Measurements from ENCODE around the gene GDPD2.

Gene GDPD2

GRCh38 chrX:70476166-70476933 lies 53.2 kb downstream of the GDPD2 start:
- no peak for DNase-seq

DNA sequence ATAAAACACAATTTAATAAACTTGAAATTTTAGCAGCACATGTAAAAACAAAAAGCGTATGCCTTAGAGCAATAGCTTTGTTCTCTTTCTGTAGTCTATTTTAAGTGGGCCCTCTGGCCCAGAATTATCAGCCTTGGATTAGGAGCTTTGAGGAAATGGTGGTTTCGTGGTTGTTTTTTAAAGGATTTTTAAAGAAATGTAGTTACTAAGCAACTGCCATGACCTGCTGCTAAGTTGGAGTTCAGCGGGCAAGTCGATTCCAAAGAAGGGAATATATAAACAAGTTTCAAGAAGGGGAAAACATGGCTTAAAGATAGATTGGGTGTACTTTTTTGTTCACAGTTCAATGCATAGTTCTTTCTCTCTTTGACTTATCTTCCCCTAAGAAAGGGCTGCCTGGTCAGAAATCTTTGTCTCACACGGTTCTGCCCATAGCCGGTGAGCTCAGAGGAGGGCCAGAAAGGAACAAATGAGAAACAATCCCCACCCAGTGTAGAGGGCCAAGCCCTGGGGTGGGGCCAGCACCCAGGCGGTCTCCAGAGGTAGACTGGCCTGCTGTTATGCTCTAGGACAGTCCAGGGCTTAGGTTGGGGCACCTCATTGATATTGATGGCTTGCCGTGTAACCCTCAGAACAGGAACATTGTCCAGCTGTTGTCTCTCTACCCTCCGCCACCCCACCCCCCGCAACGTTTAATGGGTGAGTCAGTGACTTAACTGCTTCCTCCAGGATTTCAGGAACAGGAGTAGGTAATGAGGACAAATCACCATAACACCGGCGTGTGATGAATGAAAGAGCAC lies 54.0 kb downstream of the GDPD2 start:
- DNase-seq, result no peak

GRCh38 chrX:70477734-70478075 lies 54.6 kb downstream of the GDPD2 start:
- no peak for DNase-seq

GRCh38 chrX:70478526-70479245 lies 55.6 kb downstream of the GDPD2 start:
- DNase-seq, result no peak

GRCh38 chrX:70479247-70479921 lies 56.3 kb downstream of the GDPD2 start:
- DNase-seq, result no peak

DNA sequence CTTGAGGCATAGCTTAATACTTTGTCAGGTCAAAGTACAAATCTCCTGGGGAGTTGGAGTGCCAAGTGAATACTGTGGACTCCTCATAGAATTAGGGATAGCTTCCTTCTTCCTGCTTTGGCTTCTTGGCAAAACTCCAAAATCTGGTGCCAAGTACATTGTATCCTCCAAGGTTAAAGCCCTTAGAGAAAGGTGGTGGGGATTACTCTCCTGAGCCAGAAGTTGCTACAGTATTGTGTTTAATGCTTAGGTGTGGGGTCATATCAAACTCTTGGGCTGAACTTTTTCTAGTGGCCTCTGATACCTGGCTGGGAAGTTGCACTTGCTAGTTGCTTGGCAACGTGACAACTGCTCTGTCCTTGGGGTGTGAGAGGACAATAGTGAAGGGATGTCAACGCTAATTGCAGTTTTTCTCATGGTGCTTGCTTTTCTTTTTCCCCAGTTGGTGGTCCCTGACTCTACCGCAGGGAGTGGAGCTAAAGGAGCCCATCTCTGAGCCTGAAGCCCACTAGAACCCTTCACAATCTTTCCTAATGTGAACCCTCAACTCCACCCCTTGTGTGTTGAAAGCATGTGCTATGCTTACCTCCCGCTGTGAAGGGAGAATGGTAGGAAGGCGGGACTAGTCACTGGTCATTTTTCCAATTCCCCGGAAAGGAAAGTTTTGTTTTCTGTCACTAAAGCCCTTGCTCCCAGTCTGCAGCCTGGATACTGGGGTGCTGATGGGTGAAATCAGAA lies 57.0 kb downstream of the GDPD2 start:
- DNase-seq, result no peak

DNA sequence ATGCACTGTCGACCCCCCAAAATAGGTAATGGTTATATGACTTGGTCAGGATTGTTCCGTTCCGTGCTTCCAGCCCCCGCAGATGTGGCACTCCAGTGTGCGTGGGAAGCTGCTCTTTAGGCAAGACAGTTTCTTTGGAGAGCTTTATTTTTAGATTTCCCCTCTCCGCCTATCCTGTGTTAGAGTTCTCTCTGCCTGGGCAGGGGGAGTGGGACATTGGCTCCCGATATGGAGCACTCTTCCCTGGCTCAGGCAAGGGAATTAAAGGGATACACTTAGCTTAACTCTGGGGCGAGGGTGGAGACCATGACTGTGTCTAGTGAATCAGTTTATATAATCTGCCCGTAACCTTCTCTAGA lies 57.5 kb downstream of the GDPD2 start:
- no peak for DNase-seq

GRCh38 chrX:70481471-70482270 lies 58.6 kb downstream of the GDPD2 start:
- no peak for DNase-seq

- DNase-seq, result no peak
Measured at GRCh38 chrX:70482300-70482699, 59.2 kb downstream of the GDPD2 start.
